HG03558 (cell line): ENCODE results near the gene MMP11.

Experiments used
- ATAC-seq: cut with Tn5 transposase; IDR thresholded peaks from one replicate; pipeline ENCODE4 v1.9.1; 2021; ENCODE audit warnings: moderate number of reproducible peaks; ENCODE audit not compliant: unreplicated experiment; ENCODE audit errors: extremely low read depth

Gene MMP11

DNA sequence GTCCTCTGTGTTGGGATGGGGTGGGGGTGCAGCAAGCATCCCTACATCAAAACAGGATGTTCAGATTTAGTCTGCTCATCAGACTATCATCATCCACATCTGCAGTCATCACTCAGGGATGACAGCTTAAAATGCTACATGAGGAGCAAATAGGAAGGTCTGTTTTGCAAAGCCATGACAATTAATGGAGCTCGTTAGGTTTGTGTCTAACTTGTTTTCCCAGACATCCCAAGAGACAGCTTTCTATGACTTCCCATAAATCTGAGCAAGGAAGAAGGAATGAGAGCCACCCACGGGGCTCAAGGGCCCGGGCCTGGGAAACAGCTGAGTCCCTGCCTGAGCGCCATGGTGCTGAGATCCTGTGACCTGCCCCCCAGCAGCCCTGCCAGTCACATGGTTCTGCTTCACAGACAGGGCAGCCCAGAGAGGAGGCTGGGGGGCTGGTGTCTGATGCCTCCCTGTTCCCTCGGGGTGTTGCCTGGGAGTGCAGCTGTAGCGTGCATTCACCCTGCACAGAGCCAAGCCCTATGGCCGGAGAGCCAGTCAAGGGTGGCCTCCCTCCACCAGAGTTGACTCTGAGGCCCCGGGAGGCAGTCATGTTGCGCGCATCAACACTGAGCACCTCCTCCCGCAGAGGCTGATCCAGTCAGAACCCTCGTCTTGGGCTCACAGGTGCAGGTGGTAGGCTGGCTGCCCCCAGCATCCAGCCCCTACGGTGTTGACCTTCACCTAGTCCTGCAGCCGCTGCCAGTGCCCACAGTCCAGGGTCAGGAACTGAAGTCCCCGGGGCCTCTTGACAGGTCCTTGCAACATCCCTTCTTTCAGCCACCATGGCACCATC, 54.1 kb downstream of the MMP11 start:
- no peak for ATAC-seq

DNA sequence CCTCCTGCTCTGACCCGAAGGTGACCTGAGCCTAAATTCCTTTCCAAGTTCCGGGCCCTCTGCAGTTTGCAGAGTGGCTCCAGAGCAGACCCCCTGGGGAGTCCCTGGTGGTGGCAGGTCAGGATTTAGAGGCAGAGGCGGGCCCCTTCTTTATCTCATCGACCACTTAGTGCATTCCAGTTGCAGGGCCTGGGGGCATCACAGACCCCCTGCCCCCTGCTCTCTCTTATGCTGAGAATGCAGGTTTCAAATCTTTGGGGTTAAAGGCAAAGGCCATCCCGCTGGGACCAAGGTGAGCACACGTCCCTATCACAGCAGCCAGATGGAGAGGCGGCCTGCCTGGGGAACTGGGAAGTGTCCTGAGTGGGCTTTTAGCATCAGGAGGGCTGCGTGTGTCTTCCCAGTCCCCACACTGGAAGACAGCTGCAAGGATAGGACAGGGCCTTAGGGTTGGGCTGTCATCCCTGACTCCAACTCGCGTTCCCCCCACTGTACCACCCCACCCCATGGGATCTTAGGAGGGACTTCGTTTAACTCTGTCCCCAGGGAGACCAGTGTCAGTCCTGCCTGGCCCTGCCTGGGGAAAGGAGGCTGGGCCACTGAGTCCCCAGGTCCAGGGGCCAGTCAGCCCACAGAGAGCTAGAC, 54.8 kb downstream of the MMP11 start:
- ATAC-seq: no peak

DNA sequence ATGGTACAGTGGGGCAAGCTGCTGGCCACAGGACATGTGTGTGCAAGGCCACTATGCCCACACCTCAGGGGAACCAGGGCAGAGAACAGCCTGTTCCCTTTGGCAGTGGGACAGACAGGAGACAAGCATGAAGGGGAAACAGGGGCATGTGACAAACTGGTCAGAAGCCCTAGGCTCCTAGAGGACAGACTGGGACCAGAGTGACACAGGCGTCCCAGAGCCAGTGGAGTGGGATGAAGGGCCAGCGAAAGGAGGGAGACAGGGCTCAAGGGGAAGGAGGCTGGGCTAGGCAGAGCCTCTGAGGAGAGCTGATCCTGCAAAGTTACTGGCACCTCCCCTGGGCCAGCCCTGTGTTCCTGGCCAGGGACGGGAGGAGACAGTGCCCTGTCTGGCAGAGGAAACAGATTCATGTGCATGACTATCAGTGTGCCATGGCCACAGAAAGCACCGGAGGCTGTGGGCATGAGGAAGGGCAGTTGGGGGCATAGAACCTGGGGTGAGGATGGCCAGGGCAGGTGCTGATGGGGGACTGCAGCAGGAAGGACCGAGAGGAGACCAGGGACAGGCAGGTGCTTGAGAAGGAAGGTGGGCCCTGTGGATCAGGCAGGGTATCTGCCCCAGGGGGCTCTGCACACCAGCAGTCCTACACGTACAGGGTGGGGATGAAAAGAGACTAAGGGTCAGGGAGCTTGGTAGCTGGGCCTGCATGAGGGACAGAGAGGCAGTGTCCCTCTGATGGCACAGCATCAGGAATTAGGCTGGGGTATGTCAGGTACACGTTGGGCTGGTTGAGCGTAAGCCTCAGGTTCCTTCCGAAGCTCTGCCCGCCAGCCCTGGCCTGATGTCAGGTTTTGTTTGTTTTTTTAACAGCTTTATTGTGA, 56.4 kb downstream of the MMP11 start:
- ATAC-seq: no peak

DNA sequence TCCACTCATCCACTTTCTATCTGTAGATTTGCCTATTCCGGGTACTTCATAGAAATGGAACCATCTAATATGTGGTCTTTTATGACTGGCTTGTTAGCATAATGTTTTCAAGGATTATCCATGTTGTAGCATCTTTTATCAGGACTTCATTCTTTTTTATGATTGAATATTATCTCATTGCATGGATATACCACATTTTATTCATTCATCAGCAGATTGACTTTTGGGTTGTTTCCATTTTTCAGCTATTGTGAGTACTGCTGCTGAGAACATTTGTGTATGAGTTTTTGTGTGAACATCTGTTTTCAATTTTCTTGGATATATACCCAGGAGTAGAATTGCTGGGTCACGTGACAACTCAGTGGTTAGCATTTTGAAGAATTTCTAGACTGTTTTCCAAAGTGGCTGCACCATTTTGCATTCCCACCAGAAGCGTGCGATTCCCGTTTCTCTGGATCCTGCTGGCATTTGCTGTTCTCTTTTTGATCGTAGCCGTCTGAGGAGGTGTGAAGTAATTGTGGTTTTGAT, 57.3 kb downstream of the MMP11 start:
- no peak for ATAC-seq

DNA sequence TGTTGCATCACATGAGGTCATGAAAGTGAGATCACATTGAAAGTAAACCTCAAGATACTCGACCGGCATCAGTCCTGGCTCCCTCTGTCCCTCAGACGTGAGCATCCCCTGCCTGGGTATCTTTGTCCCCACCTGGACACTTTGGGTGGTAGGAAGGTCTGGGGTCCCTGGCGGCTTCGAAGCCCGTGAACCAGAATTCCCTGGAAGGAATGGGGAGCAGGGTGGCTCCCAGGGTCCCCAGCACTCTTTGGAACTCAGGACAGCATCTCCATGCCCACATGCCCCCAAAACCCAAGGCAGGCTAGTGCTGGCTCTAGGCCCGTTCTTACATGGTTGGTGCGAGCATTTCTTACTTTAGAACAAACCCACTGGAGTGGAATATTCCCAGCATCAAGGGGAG, 58.6 kb downstream of the MMP11 start:
- ATAC-seq: no peak

DNA sequence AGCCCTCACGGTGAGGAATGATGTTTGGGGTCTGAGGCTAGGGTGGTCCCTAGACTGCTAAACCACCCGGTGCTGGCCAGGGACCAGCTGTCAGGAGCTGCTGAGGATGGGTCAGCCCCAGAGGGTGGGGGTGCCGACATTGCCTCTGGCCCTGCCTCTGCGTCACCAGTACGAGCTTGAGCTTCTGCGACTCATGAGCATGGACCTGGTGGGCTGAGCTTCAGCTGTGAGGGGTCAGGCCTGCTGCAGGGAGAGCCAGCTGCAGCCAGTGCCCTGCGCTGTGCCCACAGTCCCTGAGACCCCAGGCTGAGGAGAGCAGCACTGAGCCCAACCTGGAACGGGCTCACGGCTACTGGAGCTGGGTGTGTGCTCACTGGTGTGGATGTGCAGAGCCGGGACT, 59.1 kb downstream of the MMP11 start:
- ATAC-seq: no peak

- no peak for ATAC-seq
These were observed 59.8 kb downstream of the MMP11 start for GRCh38 chr22:23832226-23833016.

- ATAC-seq: no peak
These were observed 60.5 kb downstream of the MMP11 start for GRCh38 chr22:23833017-23833751.
